NCI-H1436 treated with DMSO at 0.1 percent for 48 hours (cell line): ENCODE results near the gene WASHC2A.
"Not testable (repeated sequence)": the region's sequence is repeated elsewhere in the genome, so short reads cannot be mapped to it uniquely, and the experiment has no call there.

Experiments used
- DNase-seq: peaks from one replicate; lab custom pipeline; 2025; lab: John Stamatoyannopoulos, UW

Gene WASHC2A

DNA sequence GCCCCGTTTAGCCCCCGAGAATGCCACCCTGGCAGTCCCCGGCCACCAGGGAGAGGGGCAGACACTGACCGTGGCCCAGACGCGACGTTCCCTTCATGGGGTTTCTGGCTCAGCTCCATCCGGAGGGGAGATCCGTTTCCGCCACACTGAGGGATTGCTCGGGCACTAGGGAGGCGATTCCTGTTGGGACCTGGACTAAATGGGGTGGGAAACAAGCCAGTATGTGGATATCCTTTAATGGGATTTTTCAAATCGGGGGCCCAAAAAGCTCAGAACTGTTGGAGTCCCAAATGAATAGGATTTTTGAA is 552 bp downstream of the WASHC2A start:
- not testable (repeated sequence) for DNase-seq

DNA sequence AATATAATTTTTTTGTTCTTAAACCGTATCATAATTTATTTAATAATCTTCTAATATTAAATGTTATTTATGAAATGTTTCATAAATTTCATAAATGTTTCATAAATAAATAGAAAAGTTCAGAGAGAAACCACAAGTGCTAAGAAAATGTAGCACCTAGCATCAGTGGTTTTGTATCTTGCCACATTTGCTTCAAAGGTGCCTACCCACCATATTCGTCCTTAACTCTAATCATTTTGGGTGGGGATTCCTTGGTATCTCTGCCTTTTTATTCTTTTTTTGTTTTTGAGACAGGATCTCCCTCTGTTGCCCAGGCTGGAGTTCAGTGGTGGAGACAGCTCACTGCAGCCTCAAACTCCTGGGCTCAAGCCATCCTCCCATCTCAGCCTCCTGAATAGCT is 7.4 kb downstream of the WASHC2A start:
- not testable (repeated sequence) for DNase-seq

DNA sequence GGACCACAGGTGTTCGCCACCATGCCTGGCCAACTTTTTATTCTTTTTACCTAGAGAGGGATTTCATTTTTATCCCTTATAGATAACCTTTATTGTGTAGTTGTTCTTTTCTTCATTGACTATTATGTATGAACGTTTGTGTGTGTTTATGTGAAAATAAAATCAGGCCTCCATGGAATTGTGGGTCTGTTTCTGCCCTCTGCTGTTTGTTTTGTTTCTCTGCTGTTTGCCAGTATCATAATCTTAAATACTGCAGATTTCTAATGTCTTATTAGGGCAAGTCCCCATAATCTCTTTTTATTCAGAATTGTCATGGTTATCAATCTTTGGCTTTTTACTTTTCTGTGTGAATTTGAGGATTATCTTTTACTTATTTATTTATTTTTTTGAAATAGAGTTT is 7.8 kb downstream of the WASHC2A start:
- not testable (repeated sequence) for DNase-seq

DNA sequence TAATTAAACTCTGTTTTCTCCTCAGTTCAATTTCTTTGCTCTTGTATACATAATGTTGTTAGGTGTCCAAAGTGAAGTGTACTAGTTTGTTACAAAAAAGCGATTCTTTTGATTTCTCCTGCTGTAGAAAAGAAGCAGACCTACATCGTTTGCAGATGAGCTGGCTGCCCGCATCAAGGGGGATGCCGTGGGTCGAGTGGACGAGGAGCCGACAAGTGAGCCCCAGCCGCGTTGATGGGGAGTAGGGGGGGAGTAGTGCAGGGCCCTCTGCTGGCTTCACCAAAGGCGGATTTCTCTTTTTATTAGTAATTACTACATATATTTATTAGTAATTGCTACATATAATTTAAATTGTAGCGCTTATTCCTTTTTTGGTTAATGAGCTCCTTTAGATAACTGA is 23.6 kb downstream of the WASHC2A start:
- DNase-seq, result not testable (repeated sequence)

DNA sequence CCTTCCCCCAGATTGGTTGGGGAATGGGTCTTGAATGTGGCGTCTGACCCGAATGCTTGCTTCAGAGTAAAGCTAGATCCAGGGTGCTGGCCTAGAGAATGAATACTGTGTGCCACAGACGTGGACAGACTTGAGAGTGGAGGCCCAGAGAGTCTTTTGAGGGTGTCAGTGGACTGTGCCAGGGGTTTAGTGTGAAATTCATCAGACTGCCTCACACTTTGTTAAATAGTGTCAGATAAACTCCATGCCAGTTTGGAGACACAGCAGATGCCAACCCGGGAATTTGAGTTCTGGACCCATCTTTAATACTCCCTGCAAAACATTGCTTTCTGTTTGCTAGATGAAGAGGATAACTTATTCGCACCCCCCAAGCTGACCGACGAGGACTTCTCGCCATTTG is 25.2 kb downstream of the WASHC2A start:
- not testable (repeated sequence) for DNase-seq

DNA sequence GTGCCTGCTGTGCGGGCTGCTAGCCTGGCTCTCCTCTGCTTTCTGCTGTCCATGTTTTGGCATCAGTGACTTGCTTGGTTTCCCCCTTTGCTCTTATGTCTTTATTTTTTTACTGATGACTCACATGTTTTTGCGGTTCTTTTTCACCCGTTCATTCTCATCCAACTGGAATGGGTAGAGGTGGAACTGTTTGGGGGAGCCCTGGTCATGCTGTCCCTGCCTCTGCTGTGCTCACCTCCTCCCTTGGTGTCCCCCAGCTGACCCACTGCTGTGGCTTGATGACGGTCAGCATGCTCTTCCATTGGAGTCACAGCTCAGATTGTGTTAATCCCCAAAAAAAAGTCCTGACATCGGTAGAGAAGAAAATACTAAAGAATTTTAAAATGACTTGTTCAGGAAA is 26.9 kb downstream of the WASHC2A start:
- not testable (repeated sequence) for DNase-seq

DNA sequence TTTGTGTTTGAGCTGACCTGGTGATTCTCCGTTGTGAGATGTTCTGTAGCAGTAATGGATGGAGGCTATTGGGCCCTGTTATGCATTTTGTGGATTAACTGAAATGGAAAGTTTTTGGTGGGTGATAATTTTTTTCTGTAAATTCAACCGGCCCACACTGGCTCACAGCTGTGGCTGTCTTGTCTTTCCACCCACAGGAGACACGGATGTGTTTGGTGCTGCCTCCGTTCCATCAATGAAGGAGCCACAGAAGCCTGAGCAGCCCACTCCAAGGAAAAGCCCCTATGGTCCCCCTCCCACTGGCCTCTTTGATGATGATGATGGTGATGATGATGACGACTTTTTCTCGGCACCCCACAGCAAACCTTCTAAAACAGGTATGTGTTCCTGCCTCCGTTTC is 27.6 kb downstream of the WASHC2A start:
- DNase-seq, result not testable (repeated sequence)

DNA sequence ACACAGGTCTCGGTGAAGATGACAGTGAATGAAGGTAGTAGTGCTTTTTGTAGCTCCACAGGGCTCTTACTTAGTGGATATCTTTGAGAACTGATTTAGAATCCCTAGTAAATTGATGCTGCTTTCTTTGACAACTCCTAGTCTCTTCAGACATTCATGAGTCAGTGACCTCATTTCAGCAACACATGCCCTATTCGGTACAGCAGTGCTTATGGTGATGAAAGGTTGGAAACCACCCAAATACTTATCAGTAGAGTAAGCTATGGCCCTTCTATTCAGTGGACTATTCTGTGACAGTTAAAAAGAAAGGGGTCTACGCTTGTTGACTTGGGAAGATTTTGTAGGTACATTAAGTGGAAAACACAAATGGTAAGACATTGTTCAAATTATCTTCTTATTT is 29.0 kb downstream of the WASHC2A start:
- DNase-seq, result not testable (repeated sequence)

DNA sequence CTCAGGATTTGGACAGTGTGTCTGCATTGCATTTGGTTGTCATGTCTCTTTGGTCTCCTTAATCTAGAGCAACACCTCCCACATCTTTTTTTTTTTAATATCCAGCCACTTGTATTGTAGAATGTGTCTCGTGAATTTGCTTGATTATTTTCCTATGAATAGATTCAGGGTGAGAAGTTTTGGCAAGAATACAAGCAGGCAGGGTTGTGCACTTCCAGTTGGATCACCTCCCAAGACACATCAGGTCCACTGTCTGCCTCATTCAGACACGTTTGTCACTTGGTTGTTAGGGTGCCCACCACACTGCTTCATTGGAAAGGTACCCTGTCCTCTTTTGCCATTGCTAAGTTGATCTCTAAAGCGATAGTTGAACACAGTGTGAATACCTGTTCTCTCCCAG is 30.9 kb downstream of the WASHC2A start:
- not testable (repeated sequence) for DNase-seq

DNA sequence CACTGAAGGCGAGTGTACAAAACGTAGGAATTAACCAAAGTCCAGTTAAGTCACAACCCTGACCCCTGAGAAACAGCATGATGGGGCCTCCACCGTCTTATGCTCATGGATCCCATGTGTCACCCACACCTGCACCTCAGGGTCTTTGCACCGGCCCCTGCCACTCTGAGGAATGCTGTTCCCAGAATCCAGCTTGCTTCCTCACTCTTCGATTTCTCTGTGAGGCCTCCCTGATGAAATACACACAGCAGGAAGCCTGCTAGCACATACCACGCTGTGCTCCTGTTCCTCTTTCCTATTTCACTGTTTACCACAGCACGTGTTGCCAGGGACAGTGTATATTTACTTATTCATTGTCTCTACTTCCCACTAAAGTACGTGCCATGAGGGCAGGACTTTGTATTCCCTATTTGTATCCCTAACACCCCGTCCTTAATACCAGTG is 33.4 kb downstream of the WASHC2A start:
- not testable (repeated sequence) for DNase-seq

DNA sequence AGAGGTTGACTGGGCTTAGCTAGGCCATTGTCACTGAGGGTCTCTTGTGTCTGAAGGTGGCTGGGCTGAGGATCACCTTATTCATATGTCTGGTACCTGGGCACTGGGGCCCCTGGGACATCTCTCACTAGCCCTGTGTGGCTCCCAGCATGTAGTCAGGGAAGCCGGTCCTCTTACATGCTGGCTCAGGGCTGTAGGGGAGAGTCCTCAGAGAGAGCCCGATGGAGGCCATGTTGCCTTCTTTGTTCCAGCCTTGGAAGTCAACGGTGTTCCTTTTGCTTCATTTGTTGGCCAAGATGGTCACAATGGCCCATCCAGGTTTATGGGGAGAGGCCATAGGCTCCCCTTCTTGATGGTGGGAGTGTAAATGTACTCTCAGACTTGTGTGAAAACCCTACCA is 34.0 kb downstream of the WASHC2A start:
- not testable (repeated sequence) for DNase-seq

DNA sequence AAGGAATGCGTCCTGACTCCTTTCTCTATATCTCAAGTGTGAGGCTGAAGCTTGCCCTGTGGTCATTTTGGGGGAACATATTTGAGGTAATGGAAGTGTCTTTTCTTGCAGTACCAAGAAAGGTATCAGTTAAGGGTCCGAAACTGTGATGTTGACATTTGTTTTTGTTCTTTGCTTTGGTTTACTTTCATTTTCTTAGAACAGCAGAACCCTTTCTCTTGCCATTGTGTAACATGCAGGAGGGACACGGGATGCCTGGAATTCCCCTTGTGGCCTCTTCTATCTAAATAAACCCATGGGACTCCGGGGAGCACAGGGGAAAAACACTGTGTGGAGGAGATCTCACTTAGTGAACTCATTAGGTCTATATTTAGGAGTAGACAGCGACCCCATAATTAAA is 34.5 kb downstream of the WASHC2A start:
- not testable (repeated sequence) for DNase-seq

DNA sequence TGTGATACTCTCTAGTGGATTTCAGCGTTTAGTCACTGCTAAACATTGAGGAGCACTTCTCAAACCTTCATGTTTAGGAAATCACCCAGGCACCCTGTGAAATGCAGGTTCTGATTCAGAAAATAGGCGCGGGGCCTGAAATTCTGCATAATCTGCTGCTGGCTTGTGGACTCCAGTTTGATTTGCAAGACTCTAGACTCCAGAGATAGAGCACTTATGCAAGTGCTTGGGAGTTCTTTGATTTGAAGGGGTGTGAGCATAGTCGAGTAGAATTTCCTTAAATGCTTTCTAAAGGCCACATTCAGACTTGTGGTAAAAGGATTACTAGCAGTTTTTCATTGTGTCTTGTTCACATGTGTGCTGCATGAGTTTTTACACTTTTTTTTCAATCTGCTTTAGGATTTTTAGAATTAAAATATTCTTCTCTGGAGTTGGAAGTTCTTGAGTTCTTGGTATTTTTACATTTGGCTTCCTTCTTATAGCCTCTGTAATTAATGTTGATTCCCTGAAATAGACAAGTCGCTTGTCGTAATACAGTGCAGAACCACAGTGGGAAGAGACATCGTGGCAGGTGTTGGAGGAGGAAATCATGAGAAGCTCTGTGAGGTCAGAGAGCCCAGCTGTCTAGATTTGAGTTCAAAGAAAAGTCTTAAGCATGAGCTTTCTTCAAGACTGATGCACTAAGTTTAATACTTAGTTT is 41.4 kb downstream of the WASHC2A start:
- not testable (repeated sequence) for DNase-seq

DNA sequence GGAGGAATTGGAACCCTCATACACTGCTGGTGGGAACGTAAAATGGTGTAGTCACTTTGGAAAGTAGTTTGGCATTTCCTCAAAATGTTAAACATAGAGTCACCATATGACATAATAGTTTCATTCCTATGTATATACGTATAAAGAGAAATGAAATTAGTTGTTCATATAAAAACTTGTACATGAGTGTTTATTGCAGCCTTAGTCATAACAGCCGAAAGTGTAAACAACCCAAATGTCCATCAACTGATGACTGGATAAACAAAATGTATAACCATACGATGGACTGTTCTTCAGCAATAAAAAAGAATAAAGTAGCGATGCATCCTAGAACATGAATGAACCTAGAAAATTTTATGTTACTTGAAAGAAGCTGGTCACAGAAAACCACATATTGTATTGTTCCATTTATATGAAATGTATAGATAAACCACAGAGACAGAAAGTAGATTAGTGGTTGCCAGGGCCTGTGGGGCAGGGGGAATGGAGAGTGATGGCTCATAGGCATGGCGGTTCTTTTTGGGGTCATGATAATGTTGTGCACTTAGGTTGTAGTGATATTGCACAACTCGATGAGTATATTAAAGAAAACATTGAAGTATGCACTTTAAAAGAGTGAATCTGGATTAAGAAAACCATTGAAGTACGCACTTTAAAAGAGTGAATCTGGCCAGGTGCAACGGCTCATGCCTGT is 44.8 kb downstream of the WASHC2A start:
- DNase-seq, result not testable (repeated sequence)

DNA sequence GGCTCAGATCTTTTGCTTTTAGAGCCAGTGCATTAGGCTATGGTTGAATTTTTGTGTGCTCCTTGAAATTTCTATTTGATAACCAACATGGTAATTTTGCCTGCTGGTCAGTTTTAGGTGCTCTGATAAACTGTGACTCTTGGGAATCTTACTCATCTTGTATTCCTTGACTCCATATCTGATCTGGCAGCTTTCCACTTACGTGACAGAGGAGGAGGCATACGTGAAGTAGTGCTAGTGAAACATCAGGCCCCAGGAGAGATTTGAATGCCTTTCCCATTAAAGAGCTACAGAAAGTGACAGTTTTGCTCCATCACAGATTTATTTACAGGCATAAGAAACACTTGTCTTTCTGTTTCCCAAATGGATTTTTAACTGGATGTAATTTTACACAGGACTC is 59.0 kb downstream of the WASHC2A start:
- not testable (repeated sequence) for DNase-seq

DNA sequence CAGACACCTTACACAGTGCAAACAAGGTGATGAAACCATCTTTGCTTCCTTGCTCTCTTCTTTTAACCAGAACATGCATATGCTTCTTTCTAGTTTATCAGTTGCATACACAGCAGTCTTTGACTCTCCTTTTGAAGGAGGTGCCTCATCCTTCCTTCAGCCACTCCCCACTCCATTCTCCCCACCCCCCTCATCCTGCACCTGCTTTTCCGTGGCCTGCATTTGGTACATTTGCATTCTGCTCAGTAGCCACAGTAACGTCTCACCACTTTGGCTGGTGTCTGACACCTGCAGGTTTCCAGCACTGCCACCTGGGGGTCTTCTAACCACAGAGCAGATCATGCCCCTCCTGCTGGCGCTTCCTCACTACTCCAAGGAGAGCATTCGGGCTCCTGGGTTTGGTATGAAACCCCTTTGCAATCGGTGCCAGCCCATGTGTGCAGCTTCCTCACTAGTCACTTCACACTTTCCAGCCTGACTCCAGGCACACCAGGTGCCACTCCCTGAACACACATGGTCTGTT is 60.1 kb downstream of the WASHC2A start:
- not testable (repeated sequence) for DNase-seq

DNA sequence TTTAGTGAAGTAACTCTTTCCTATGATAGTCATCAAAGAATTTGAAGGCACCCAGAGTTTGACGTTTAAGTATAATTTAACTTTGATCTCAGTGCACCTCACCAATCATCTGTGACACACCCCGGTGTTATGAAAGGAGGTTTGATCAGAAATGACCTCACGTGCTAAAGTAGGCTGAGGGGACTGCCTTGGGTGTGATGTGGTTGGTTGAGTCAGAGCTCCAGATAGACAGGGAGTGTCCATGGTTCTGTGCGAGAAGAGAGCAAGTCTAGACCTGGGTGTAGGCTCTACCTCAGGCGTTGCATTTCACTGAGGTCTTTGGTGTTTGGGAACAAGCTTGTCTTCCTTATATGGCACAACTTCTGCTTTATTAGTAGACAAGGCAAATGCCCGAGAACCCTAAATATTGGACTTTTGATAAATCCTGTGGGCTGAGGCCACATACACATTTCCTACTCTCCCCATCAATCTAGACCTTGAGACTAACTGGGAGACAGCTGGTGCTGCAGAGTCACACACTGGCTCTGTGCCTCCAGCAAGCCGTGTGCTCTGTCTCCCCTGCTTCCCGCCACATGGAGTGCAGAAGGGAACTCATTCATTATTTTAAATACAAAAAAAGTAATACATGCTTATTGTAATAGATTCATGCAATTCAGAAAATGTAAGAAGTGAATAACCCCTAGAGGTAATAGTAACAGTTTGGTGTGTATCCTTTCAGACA is 63.7 kb downstream of the WASHC2A start:
- DNase-seq, result not testable (repeated sequence)

DNA sequence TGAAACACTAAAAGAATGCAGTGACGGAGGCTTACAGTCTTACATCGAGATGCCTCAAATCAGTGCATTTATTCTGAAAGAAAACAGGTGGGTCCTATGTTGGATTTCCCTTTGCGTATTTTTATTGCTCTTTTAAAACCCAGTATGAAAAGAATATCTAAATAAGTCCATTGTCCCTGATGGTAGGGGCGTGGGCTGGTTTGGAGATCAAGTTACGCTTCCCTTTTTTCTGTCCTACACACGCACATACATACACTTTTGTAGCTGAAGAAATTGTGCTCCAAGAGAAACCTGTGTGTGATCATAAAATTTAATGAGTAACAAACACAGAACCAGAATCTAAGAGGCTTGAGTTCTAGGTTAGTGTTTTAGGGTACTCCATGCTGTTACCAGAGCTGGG is 64.6 kb downstream of the WASHC2A start:
- not testable (repeated sequence) for DNase-seq

DNA sequence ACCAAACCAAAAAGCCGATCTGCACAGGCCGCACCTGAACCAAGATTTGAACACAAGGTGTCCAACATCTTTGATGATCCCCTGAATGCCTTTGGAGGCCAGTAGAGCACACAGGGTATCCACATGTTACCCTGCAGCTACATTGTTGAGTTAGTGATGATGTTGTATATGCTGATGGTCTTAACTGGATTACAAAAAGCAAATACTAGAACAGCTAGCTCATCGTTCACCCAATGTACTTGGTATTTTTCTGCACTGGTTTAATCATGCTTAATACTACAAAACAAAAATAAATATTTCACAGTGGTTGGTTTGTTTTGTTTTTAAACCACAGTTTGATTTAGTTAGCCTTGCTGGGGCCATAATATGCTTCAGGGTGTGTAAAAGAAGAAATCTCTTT is 65.1 kb downstream of the WASHC2A start:
- DNase-seq, result not testable (repeated sequence)

DNA sequence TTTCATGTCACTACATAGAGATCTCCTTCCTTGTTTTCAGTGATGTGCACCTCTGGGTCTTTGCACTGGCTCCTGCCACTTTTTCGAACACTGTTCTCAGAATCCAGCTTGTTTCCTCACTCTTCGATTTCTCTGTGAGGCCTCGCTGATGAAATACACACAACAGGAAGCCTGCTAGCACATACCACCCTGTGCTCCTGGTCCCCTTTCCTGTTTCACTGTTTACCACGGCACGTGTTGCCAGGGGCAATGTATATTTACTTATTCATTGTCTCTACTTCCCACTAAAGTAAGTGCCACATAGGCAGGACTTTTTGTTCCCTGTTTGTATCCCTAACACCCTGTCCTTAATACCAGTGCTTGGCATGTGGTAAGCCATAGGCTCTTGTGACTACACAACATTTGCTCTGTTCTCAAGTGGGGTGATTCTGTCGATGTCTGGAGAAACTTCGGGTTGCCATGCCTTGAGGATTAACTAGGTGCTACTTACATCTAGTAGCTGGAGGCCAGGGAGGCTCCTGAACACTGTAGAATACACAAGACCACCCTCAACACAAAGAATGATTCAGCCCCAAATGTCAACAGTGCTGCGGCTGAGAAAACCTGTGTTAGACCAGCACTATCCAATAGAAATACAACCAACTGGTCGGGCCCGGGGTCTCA is 75.9 kb downstream of the WASHC2A start:
- DNase-seq, result not testable (repeated sequence)

DNA sequence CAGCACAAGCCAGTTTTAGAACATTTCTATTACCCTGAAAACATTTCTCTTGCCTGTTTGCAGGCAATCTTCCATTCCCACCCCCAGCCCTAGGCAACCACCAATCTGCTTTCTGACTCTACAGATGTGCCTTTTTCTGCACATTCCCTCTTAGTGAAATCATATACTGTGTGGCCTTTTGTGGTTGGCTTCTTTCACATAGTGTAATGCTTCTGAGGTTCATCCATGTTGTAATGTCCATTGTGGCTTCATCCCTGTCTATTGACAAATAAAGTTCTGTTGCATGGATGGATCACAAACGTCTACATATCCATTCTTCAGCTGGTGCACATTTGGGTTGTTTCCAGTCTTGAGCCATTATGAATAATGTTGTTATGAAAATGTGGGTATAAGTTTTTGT is 77.8 kb downstream of the WASHC2A start:
- not testable (repeated sequence) for DNase-seq

DNA sequence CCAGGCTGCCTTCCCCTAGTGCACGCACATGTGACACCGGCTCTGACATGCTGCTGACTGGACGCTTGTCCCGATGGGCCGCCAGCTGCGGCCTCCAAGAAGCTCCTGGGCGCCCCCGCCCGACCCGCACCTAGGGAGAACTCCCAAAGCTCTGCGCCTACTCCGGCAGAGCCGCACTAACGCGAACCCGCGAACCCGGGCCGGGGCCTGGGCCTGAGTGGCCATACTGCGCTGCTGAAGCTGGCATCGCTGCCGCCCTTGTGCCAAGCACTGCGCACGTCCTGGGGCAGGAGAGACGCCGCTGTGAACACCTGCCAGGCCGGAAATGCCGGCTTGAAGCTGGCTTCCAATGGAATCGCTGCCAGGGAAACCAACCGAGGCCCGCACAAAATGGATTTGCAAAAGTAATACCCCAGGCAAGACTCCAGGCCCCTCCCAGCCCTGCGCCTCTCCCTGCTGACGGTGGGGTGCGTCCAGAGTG is 85.1 kb downstream of the WASHC2A start:
- DNase-seq, result no peak
